KOPT-K1 (cell line): Measurements from ENCODE around the gene SPATA13.
"Not testable (repeated sequence)": the region's sequence is repeated elsewhere in the genome, so short reads cannot be mapped to it uniquely, and the experiment has no call there.

Experiments
- H3K27ac ChIP-seq: fragments of 200-600 bp; sonication (generic); 2 replicates; pipeline ENCODE4 v1.5.1; 2016; ENCODE audit warnings: antibody characterized with exemption, mild to moderate bottlenecking, low read depth, low read length; ENCODE audit not compliant: poor library complexity, severe bottlenecking
- H3K36me3 ChIP-seq: fragments of 200-600 bp; sonication (generic); 2 replicates; pipeline ENCODE4 v1.5.1; 2017; ENCODE audit warnings: antibody characterized with exemption, mild to moderate bottlenecking, low read length, moderate library complexity; ENCODE audit not compliant: insufficient read depth
- H3K9me3 ChIP-seq: fragments of 200-600 bp; sonication (generic); 2 replicates; pipeline ENCODE4 v1.5.1; 2017; ENCODE audit warnings: antibody characterized with exemption, low read length, mild to moderate bottlenecking; ENCODE audit not compliant: insufficient read depth, poor library complexity, severe bottlenecking

The SPATA13 gene

DNA sequence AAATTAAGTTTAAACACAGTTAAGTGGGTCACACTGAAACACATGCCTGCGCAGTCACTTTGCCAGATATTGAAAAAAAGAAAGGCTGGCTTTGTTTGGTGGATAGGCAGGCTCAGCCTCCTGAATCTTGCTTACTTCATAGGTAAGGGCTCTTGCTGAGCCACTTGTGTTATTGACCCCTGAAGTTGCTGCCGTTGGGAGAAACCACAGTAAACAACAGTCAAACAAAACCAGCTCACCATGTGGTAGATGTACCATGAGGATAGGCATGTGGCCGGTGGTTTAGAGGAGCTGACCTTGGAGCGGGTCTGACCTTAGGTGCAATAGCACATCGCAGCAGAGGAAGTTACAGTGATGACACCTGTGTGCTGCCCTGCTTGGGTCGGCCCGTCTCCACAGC, 52.2 kb downstream of the SPATA13 start:
- no peaks in the 10 kb centered on the region for H3K9me3 ChIP-seq
- H3K36me3 ChIP-seq, result no peaks in the 10 kb centered on the region
- no peak overlapping the region for H3K27ac ChIP-seq

- no peaks in the 10 kb centered on the region for H3K9me3 ChIP-seq
- no peak overlapping the region for H3K27ac ChIP-seq
- H3K36me3 ChIP-seq, result no peaks in the 10 kb centered on the region
These were observed 53.4 kb downstream of the SPATA13 start for GRCh38 chr13:24213932-24214331.

DNA sequence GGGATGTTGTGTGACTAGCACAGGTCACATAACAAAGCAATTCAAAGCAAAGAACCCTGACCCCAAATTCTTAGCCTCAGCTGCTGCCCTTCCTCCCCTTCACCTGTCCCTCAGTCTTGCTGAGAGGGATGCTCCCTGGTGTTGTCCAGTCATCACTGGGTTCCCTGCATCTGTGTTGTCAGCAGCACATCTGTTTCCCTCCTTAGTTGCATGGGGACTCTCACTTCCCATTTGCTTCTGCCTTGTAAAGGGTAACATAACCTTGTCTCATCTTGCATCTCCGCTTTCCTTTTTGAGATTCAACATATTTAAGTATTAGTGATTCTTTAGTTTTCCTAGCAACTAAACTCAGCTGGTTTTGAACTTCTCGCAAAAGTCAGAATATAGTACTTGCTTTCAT, 54.0 kb downstream of the SPATA13 start:
- Histone ChIP-seq H3K9me3 (no peaks in the 10 kb centered on the region), H3K36me3 (no peaks in the 10 kb centered on the region), H3K27ac (no peak overlapping the region)

DNA sequence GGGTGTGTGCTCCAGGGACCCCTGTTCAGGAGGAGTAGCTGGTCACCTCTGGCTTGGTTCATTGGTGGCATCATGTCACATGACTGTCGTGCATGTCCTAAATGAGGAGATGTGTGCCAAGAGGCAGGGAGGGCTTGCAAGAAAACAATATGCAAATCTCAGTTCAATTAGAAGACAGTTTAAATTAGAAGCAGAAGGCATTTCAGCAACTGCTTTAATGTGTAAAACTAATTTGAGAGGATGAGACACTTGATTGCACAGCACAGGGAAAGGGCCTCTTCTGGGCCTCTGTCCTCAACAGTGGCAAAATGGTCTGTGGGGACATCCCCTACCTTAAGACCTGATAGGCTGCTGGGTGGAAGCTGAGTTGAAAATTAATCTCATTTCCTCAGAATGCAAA, 54.6 kb downstream of the SPATA13 start:
- Histone ChIP-seq H3K9me3 (no peaks in the 10 kb centered on the region), H3K36me3 (no peaks in the 10 kb centered on the region), H3K27ac (no peak overlapping the region)

- Histone ChIP-seq H3K27ac (no peak overlapping the region), H3K36me3 (no peaks in the 10 kb centered on the region), H3K9me3 (no peaks in the 10 kb centered on the region)
These were observed 55.2 kb downstream of the SPATA13 start for GRCh38 chr13:24215732-24216131.

- Histone ChIP-seq H3K36me3 (no peaks in the 10 kb centered on the region), H3K27ac (no peak overlapping the region), H3K9me3 (no peaks in the 10 kb centered on the region)
These were observed 55.7 kb downstream of the SPATA13 start for GRCh38 chr13:24216176-24216575.

- H3K27ac ChIP-seq, result not testable (repeated sequence)
These were observed 56.3 kb downstream of the SPATA13 start for GRCh38 chr13:24216779-24217178.

DNA sequence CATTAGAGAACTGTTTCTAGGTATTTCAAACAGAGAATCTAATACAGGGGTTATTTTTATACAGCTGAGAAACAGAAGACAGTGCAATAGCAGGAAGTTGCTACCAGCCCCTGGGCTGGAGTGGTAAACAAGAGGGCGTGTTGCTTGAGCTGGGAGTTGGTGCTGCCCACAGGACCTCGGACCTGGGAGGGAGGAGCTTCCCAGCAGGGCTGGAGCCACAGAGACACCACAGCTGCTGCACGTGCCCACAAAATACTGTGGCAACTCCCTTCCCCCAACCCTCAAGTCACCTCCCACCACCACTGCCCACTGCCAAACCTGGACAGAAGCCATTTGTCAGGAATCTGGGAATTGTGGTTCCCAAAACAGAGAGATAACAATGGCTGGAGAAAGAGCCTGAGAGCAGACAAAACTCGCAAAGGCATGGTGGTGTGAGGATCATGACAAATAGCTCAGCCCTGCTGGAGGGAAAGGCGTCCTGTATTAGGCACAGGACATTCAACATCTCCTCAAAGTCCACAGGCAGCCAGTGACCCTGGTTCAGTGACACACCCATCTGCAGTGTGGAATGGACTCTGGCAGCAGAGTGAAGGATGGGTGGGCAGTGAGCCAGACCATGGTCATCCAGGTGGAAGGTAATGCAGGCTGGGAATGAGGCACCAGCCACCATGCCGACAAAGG, 57.2 kb downstream of the SPATA13 start:
- Histone ChIP-seq H3K9me3 (no peaks in the 10 kb centered on the region), H3K27ac (no peak overlapping the region), H3K36me3 (0 out of 2 replicates have a peak, but pooled peaks cover under 1% of the 10 kb centered on the region)

More at GRCh38 chr13:24216779-24217178, 56.3 kb downstream of the SPATA13 start:
- H3K36me3 ChIP-seq, H3K9me3 ChIP-seq: not testable (repeated sequence)

DNA sequence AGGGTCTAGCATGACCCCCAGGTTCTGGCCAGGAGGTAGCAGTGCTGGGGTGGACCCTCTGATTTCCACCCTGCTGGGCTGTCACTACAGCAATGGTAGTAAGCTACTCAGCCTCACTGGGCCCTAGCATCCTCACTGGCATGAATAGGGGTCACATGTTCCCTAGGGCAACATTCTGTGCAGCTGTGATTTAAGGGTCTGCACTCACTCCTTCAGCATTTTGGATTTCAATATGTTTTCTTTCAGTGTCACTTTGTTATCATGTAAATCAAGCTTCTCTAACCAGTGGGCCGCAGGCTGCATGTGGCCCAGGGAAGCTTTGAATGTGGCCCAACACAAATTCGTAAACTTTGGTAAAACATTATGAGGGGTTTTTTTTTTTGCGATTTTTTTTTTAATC, 57.8 kb downstream of the SPATA13 start:
- Histone ChIP-seq H3K27ac (no peak overlapping the region), H3K9me3 (no peaks in the 10 kb centered on the region), H3K36me3 (peaks cover 7% of the 10 kb centered on the region; the same call in 1 of the 2 replicates)

GRCh38 chr13:24218977-24219376, 58.5 kb downstream of the SPATA13 start:
- Histone ChIP-seq H3K9me3 (no peaks in the 10 kb centered on the region), H3K36me3 (peaks cover 13% of the 10 kb centered on the region), H3K27ac (no peak overlapping the region)

DNA sequence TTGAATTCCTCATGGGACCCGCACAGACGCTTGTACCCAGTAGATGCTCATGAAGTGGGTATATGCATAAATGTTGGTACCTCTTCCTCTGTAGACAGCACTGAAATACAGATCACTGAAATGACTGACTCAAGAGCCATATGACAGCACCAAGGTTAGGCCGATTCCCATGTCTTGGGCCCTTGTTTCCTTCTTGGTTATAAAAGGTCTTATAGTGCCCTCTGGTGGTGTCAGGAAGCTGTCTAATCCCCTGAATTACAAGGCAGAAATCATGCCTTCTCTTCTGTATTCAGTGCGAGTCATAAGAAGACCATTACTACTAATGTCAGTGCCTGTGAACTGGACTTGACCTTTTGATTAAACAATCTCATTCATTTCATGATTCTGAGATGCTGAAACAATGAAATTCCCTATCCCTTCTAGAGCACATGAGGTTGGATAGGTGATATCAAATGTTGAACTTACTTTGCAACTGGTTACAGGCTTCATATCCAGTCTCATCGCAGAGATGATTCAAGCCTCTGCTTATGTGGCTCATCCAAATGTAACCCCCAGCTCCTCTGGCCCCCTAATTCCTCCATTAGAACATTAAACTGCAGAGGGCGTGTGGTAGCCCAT, 59.7 kb downstream of the SPATA13 start:
- peaks cover 26% of the 10 kb centered on the region for H3K36me3 ChIP-seq
- H3K27ac ChIP-seq, result no peak overlapping the region
- H3K9me3 ChIP-seq, result no peaks in the 10 kb centered on the region

- Histone ChIP-seq H3K27ac (no peak overlapping the region), H3K9me3 (no peaks in the 10 kb centered on the region), H3K36me3 (peaks cover 30% of the 10 kb centered on the region)
These were observed 60.5 kb downstream of the SPATA13 start for GRCh38 chr13:24221007-24221406.

DNA sequence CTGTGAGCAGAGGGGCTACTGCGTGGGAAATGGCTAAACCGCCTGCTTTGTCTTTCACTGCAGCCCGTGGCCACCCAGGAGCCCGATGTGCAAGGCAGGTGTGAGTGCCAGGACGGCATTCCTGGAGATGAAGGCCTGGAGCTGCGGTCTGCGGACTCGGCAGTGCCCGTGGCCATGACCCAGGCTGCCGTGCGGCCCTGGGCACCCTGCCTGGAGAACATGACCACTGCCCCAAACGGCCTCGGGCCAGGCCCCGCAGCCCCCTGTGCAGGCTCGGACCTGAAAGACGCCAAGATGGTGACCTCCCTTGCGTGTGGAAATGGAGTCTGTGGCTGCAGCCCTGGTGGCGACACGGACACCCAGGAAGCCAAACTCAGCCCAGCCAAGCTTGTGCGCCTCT, 62.2 kb downstream of the SPATA13 start:
- H3K36me3 ChIP-seq, result peaks cover 30% of the 10 kb centered on the region
- no peak overlapping the region for H3K27ac ChIP-seq
- no peaks in the 10 kb centered on the region for H3K9me3 ChIP-seq

DNA sequence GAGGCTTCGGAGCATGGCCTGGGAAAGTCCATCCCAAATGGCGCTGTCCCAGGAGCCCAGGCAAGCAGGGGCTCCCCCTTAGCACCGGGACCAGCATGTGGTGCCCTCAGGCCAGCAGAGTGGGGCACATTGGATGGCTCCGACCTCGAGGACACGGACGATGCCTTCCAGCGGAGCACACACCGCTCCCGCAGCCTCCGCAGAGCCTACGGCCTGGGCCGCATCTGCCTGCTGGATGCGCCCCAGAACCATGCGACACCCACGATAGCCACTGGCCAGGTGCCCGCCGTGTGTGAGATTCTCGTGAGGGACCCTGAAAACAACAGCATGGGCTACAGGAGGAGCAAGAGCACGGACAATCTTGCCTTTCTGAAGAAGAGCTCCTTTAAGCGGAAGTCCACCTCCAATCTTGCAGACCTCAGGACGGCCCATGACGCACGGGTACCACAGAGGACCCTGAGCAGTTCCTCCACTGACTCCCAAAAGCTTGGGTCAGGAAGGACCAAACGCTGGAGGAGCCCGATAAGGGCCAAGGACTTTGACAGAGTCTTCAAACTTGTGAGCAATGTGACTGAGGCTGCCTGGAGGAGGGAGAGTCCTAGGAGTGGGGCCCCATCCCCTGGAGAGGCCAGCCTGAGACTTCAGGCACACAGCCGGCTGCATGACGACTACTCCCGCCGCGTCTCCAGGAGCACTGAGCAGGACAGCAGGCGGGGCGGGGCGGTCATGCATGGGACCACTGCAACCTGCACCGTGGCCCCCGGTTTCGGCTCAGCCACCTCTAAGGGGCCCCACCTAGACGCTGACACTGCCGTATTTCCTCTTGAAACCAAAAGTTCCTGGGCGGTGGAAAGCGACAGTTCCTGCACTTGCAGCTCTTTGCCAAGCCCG, 63.1 kb downstream of the SPATA13 start:
- H3K9me3 ChIP-seq, result no peaks in the 10 kb centered on the region
- H3K36me3 ChIP-seq, result peaks cover 30% of the 10 kb centered on the region
- no peak overlapping the region for H3K27ac ChIP-seq

GRCh38 chr13:24224232-24224680, 63.7 kb downstream of the SPATA13 start:
- Histone ChIP-seq H3K36me3 (peaks cover 30% of the 10 kb centered on the region), H3K27ac (no peak overlapping the region)

More at GRCh38 chr13:24224232-24224680, 63.7 kb downstream of the SPATA13 start:
- H3K9me3 ChIP-seq, result no peaks in the 10 kb centered on the region
